Trophoblast cell (in vitro differentiated cells and primary cell): ENCODE measurements around the gene CTAG1A.

Experiments used
- DNase-seq, 2 donors: peaks; one replicate each; pipeline ENCODE4 v3.0.0-alpha.2; 2016
- H2AFZ ChIP-seq: 2 replicates; pipeline ENCODE4 v1.6.1; 2013; ENCODE audit warnings: low read length, moderate library complexity, mild to moderate bottlenecking; ENCODE audit not compliant: insufficient read depth, poor library complexity
- H2AK5ac ChIP-seq: 2 replicates; pipeline ENCODE4 v1.6.1; 2013; ENCODE audit warnings: mild to moderate bottlenecking, low read length
- H2BK120ac ChIP-seq: 2 replicates; pipeline ENCODE4 v1.6.1; 2013; ENCODE audit warnings: low read length, mild to moderate bottlenecking, moderate library complexity; ENCODE audit not compliant: insufficient read depth, poor library complexity
- H2BK12ac ChIP-seq: 2 replicates; pipeline ENCODE4 v1.6.1; 2013; ENCODE audit warnings: mild to moderate bottlenecking, low read length, moderate library complexity
- H2BK5ac ChIP-seq: 2 replicates; pipeline ENCODE4 v1.6.1; 2013; ENCODE audit warnings: low read length, low read depth, moderate library complexity, mild to moderate bottlenecking; ENCODE audit not compliant: poor library complexity
- H3K14ac ChIP-seq: 2 replicates; pipeline ENCODE4 v1.6.1; 2013; ENCODE audit warnings: mild to moderate bottlenecking, low read length
- H3K18ac ChIP-seq: 2 replicates; pipeline ENCODE4 v1.6.1; 2013; ENCODE audit warnings: mild to moderate bottlenecking, low read length
- H3K23ac ChIP-seq: 2 replicates; pipeline ENCODE4 v1.6.1; 2013; ENCODE audit warnings: low read length
- H3K27ac ChIP-seq: 2 replicates; pipeline ENCODE4 v1.5.1; 2013; ENCODE audit warnings: low read depth, mild to moderate bottlenecking, inconsistent platforms, low read length, moderate library complexity
- H3K27me3 ChIP-seq: 2 replicates; pipeline ENCODE4 v1.6.1; 2013; ENCODE audit warnings: inconsistent platforms, mild to moderate bottlenecking, low read length, moderate library complexity; ENCODE audit not compliant: insufficient read depth
- H3K36me3 ChIP-seq, 2 experiments: 1 replicate in 1 of 2; 2 replicates in 1 of 2; pipeline ENCODE4 v1.6.1; 2013; ENCODE audit warnings: low read length in 2 of 2, mild to moderate bottlenecking in 2 of 2, moderate library complexity in 1 of 2; ENCODE audit not compliant: insufficient read depth in 2 of 2, control insufficient read depth in 1 of 2
- H3K4ac ChIP-seq: 2 replicates; pipeline ENCODE4 v1.6.1; 2013; ENCODE audit warnings: low read depth, mild to moderate bottlenecking, low read length, moderate library complexity
- H3K4me1 ChIP-seq, 2 experiments: 1 replicate in 1 of 2; 2 replicates in 1 of 2; pipeline ENCODE4 v1.6.1; 2013; ENCODE audit warnings: low read length in 2 of 2, mild to moderate bottlenecking in 2 of 2, moderate library complexity in 1 of 2; ENCODE audit not compliant: insufficient read depth in 2 of 2, control insufficient read depth in 1 of 2
- H3K4me2 ChIP-seq: 2 replicates; pipeline ENCODE4 v1.6.1; 2013; ENCODE audit warnings: inconsistent platforms, mild to moderate bottlenecking, low read length, moderate library complexity
- H3K4me3 ChIP-seq: 2 replicates; pipeline ENCODE4 v1.5.1; 2013; ENCODE audit warnings: mild to moderate bottlenecking, low read depth, low read length, inconsistent platforms
- H3K79me1 ChIP-seq: one replicate; pipeline ENCODE4 v1.6.1; 2013; ENCODE audit warnings: low read length
- H3K79me2 ChIP-seq: 2 replicates; pipeline ENCODE4 v1.6.1; 2013; ENCODE audit warnings: low read length, mild to moderate bottlenecking; ENCODE audit not compliant: control insufficient read depth, insufficient read depth, poor library complexity
- H3K9ac ChIP-seq: 2 replicates; pipeline ENCODE4 v1.6.1; 2013; ENCODE audit warnings: mild to moderate bottlenecking, low read length
- H3K9me3 ChIP-seq: 2 replicates; pipeline ENCODE4 v1.6.1; 2013; ENCODE audit warnings: low read depth, mild to moderate bottlenecking, control low read depth, inconsistent platforms, low read length; ENCODE audit not compliant: insufficient read depth
- H4K12ac ChIP-seq: 2 replicates; pipeline ENCODE4 v1.6.1; 2013; ENCODE audit warnings: low read depth, mild to moderate bottlenecking, low read length, moderate library complexity
- H4K8ac ChIP-seq: 2 replicates; pipeline ENCODE4 v1.6.1; 2013; ENCODE audit warnings: low read depth, mild to moderate bottlenecking, low read length, moderate library complexity
- H4K91ac ChIP-seq: one replicate; pipeline ENCODE4 v1.6.1; 2013; ENCODE audit warnings: low read depth, mild to moderate bottlenecking, low read length, moderate library complexity
- WGBS: extraction: QIAGEN DNeasy Blood & Tissue Kit; methylation state at CpG from one replicate; pipeline ENCODE4 v1.1.7; 2013; ENCODE audit warnings: missing lambda C conversion rate; ENCODE audit not compliant: insufficient read length, insufficient coverage; ENCODE audit errors: extremely low coverage; 5-methylcytosine and 5-hydroxymethylcytosine counted together

The CTAG1A gene

DNA sequence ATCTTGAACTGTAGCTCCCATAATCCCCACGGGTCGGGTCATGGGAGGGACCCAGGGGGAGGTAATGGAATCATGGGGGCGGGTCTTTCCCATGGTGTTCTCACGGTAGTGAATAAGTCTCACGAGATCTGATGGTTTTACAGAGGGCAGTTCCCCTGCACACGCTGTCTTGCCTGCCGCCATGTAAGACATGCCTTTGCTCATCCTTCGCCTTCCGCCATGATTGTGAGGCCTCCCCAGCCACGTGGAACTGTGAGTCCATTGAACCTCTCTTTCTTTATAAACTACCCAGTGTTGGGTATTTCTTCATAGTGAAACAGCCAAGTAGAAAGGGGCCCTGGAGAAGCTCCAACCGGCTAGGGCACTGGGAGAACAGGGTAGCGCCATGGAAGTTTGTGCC is 12.3 kb downstream of the CTAG1A start:
- H3K18ac ChIP-seq: no peak overlapping the region
- H4K12ac ChIP-seq: no peak overlapping the region
- H2AK5ac ChIP-seq: no peak overlapping the region
- no peak overlapping the region for H2BK12ac ChIP-seq
- no peaks in the 10 kb centered on the region for H3K79me2 ChIP-seq
- no CpG with 5 or more reads among the region's 12 CpGs for WGBS
- no peak overlapping the region for H3K9ac ChIP-seq
- no peak overlapping the region for H2AFZ ChIP-seq
- no peak overlapping the region for H3K14ac ChIP-seq
- H3K27me3 ChIP-seq: no peaks in the 10 kb centered on the region
- no peak overlapping the region for H3K27ac ChIP-seq
- no peak overlapping the region for H3K23ac ChIP-seq
- H3K4ac ChIP-seq: no peak overlapping the region
- no peaks in the 10 kb centered on the region for H3K36me3 ChIP-seq
- no peak overlapping the region for H2BK120ac ChIP-seq
- no peak overlapping the region for H2BK5ac ChIP-seq
- H3K4me2 ChIP-seq: no peak overlapping the region
- H3K9me3 ChIP-seq: peaks cover 14% of the 10 kb centered on the region
- no peak overlapping the region for H3K4me3 ChIP-seq
- H4K91ac ChIP-seq: no peak overlapping the region
- H4K8ac ChIP-seq: no peak overlapping the region
- H3K4me1 ChIP-seq: no peaks in the 10 kb centered on the region
- H3K79me1 ChIP-seq: no peaks in the 10 kb centered on the region
- DNase-seq: no peak

DNA sequence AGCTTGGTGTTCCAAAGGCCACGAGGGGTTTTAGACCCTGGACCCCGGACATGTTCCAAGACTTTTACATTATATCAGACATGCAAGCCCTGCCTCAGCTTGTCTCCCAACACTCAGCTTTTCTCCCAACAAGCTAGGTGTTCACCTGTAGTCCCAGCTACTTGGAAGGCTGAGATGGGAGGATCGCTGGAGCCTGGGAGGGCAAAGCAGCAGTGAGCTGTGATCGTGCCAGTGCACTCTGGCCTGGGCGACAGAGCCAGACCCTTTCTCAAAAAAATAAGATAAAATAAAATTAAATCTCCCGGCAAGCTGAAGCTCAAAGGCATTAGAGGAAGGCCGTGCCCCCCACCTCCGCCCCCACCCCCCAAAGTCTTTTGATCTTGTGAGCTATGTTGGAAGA is 13.7 kb downstream of the CTAG1A start:
- no peak for DNase-seq
- H3K79me1 ChIP-seq: no peaks in the 10 kb centered on the region
- H2AFZ ChIP-seq: no peak overlapping the region
- no peak overlapping the region for H3K14ac ChIP-seq
- H3K4me2 ChIP-seq: no peak overlapping the region
- no peaks in the 10 kb centered on the region for H3K36me3 ChIP-seq
- no peak overlapping the region for H2BK5ac ChIP-seq
- H3K27ac ChIP-seq: no peak overlapping the region
- no peaks in the 10 kb centered on the region for H3K27me3 ChIP-seq
- H2BK12ac ChIP-seq: no peak overlapping the region
- no peak overlapping the region for H2AK5ac ChIP-seq
- no peak overlapping the region for H3K9ac ChIP-seq
- peaks cover 14% of the 10 kb centered on the region for H3K9me3 ChIP-seq
- H3K23ac ChIP-seq: no peak overlapping the region
- no peak overlapping the region for H4K8ac ChIP-seq
- H2BK120ac ChIP-seq: no peak overlapping the region
- no peak overlapping the region for H4K12ac ChIP-seq
- no peak overlapping the region for H3K4me3 ChIP-seq
- no CpG with 5 or more reads among the region's 8 CpGs for WGBS
- no peak overlapping the region for H4K91ac ChIP-seq
- no peaks in the 10 kb centered on the region for H3K79me2 ChIP-seq
- no peaks in the 10 kb centered on the region for H3K4me1 ChIP-seq
- no peak overlapping the region for H3K4ac ChIP-seq
- H3K18ac ChIP-seq: no peak overlapping the region

DNA sequence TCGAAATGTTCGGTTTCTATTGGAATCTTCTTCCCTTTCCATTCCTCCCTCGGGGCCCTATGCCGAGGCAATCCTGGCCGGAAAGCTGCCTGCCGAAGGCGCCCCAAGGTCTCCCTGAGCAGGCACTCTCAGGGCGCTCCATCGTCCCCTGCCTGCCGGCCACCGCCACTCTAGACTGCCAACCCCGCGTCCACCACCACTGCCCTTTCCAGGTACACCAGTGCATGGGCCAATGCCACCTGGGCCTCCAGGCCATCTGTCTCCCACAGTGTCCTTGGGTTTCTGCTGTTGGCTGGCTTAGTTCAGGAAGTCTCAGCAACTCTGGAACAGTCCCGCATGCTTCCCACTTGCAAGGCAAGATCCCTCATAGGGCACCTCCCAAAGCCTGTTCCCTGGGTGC is 14.6 kb downstream of the CTAG1A start:
- H3K18ac ChIP-seq: no peak overlapping the region
- no peak overlapping the region for H2AFZ ChIP-seq
- DNase-seq: no peak
- no peak overlapping the region for H4K12ac ChIP-seq
- no peaks in the 10 kb centered on the region for H3K79me2 ChIP-seq
- H3K27ac ChIP-seq: no peak overlapping the region
- no peak overlapping the region for H3K14ac ChIP-seq
- H3K9ac ChIP-seq: no peak overlapping the region
- no peaks in the 10 kb centered on the region for H3K79me1 ChIP-seq
- no peak overlapping the region for H2BK120ac ChIP-seq
- H3K9me3 ChIP-seq: peaks cover 14% of the 10 kb centered on the region
- no peak overlapping the region for H4K8ac ChIP-seq
- no CpG with 5 or more reads among the region's 14 CpGs for WGBS
- H2BK5ac ChIP-seq: no peak overlapping the region
- no peak overlapping the region for H2AK5ac ChIP-seq
- H3K27me3 ChIP-seq: no peaks in the 10 kb centered on the region
- H3K36me3 ChIP-seq: no peaks in the 10 kb centered on the region
- no peak overlapping the region for H2BK12ac ChIP-seq
- no peak overlapping the region for H3K4ac ChIP-seq
- no peaks in the 10 kb centered on the region for H3K4me1 ChIP-seq
- no peak overlapping the region for H3K23ac ChIP-seq
- H3K4me2 ChIP-seq: no peak overlapping the region
- H4K91ac ChIP-seq: no peak overlapping the region
- no peak overlapping the region for H3K4me3 ChIP-seq

DNA sequence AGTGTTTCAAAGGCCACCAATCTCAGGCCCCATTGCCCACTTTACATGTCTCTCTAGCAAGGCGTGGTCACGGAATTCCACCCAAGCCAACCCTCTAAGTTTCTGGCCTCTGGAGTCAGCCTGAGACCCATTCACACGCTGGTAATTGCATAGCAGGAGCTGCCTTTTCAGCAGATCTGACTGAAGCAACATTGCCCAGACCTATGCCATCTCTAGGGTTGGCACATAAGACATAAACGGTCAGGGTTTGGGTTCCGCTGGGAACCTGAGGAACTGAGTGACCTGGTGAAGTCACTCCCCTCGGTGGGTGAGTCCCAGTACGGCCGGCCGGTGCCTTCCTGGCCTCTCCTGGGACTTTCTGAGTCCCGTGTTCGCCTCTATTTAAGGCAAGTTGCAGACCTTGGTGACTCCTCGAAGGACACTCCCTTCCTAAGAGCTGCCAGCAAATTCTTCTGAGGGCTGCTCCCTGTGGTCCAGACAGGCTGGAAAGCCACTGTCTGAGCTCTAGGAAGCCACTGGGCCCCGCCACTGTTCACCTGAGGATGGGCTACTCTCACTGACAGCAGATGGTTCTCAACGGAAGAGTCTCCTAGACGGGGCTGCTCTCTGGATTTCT is 15.9 kb downstream of the CTAG1A start:
- no peak for DNase-seq
- Histone ChIP-seq H3K4ac (no peak overlapping the region), H3K23ac (no peak overlapping the region), H4K91ac (no peak overlapping the region), H3K79me2 (no peaks in the 10 kb centered on the region), H3K9ac (no peak overlapping the region), H3K36me3 (no peaks in the 10 kb centered on the region), H3K79me1 (no peaks in the 10 kb centered on the region), H4K12ac (no peak overlapping the region), H2BK5ac (no peak overlapping the region), H2AFZ (no peak overlapping the region), H2AK5ac (no peak overlapping the region), H3K27ac (no peak overlapping the region), H3K27me3 (no peaks in the 10 kb centered on the region), H3K4me3 (no peak overlapping the region), H3K18ac (no peak overlapping the region), H3K4me2 (no peak overlapping the region), H2BK12ac (no peak overlapping the region), H2BK120ac (no peak overlapping the region), H4K8ac (no peak overlapping the region), H3K14ac (no peak overlapping the region), H3K9me3 (peaks cover 14% of the 10 kb centered on the region), H3K4me1 (no peaks in the 10 kb centered on the region)
- WGBS: no CpG with 5 or more reads among the region's 15 CpGs
